HG02852 (cell line): ENCODE data around the gene NFIA.
"Not testable (repeated sequence)": the region's sequence is repeated elsewhere in the genome, so short reads cannot be mapped to it uniquely, and the experiment has no call there.

Experiments
- ATAC-seq: cut with Tn5 transposase; IDR thresholded peaks from one replicate; pipeline ENCODE4 v1.9.1; 2021; ENCODE audit warnings: mild to moderate bottlenecking, moderate library complexity; ENCODE audit not compliant: unreplicated experiment

The NFIA gene

GRCh38 chr1:61124696-61125095, 42.3 kb downstream of the NFIA start:
- ATAC-seq: no peak

GRCh38 chr1:61125263-61125662, 42.9 kb downstream of the NFIA start:
- ATAC-seq: no peak

DNA sequence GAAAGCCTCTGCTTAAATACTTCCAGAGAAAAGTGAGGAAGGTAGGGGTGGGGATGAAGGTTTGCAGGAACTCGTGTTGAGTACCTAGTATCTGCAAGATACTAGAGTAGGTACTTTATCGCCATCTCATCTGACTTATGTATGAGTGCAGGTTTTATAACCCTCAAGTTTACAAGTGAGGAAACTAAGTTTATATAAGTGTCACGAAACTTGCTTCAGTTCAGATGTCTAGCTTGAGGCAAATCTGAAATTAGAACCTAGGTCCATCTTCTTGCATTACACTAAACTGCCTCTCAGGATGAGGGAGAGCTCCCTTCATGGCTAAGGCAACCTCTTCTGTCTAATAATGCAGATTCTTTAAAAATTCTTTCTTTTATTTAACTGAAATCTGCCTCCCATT, 43.5 kb downstream of the NFIA start:
- no peak for ATAC-seq

GRCh38 chr1:61126843-61127242, 44.5 kb downstream of the NFIA start:
- ATAC-seq: not testable (repeated sequence)

DNA sequence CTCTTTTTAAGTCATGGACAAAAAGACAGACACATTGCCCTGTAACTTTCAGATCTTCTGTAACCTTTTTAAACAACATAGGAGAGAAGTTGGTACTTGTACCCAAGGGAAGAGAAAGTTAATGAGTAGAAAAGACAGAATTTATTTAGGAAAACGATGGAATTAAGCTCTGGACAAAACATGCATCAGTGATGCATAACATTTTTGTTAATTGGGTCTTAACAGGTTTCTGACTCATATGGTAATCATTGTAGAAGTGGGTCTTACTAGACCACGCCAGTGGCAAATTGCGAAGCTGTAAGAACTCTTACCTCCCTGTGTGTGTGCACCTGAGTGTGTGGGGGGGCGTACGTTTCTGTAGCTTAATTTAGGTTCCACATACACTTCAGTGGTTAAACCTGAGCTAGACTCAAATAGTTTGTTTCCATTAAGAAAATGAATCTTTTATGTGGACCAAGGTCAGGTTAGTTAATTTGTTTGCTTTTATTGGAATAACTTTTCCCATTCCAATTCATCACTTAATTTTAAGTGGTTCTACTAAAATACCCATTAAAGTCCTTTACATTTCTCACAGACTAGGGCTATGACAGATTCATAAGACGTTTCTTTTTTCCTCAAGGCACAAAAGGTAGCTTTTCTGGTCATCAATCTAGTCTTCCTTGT, 48.1 kb downstream of the NFIA start:
- ATAC-seq: no peak

DNA sequence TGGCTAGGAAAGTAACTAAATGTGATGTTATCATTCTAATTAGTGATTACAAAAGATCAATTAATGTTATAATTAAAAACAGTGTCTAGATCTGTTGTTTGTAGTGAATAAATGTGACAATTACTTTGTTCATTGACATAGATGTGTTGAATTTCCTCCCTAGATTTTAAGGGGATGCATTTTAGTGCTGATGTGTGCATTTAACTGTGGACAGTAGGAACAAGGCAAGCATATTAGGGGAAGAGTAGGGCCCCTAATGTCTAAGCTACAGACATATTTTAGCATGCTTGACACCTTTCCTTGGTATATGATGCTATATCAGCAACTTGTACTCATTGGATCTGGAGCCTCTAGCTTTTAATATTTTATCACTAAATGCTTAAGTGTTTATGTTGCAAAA, 48.9 kb downstream of the NFIA start:
- ATAC-seq: no peak

- no peak for ATAC-seq
Observed at GRCh38 chr1:61131716-61132115, 49.4 kb downstream of the NFIA start.

DNA sequence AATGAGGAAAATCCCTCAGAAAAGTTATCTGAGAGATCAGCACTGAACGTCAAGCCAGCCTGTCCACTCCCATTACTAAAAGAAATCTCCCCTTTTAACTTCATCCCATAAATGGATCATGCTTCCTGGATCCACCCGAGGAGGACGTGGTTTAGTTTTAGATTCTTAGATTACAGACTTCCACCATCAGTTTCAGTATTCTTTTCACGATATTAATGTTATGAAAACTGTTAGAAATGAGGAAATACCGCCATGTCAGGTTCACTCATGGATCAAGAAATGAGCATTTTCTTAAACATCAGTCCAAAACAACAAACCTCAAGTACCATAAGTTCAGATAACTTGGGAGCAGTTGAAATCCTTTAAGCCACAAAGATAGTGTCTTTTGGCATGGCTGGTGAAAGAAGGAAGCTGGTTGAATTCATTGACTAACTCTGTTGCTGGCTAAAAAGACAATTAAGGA, 49.8 kb downstream of the NFIA start:
- no peak for ATAC-seq

GRCh38 chr1:61132645-61133334, 50.4 kb downstream of the NFIA start:
- no peak for ATAC-seq

GRCh38 chr1:61133335-61134019, 51.1 kb downstream of the NFIA start:
- ATAC-seq: no peak

GRCh38 chr1:61135291-61135690, 52.9 kb downstream of the NFIA start:
- no peak for ATAC-seq

- ATAC-seq: no peak
Observed at GRCh38 chr1:61138305-61138704, 55.9 kb downstream of the NFIA start.

DNA sequence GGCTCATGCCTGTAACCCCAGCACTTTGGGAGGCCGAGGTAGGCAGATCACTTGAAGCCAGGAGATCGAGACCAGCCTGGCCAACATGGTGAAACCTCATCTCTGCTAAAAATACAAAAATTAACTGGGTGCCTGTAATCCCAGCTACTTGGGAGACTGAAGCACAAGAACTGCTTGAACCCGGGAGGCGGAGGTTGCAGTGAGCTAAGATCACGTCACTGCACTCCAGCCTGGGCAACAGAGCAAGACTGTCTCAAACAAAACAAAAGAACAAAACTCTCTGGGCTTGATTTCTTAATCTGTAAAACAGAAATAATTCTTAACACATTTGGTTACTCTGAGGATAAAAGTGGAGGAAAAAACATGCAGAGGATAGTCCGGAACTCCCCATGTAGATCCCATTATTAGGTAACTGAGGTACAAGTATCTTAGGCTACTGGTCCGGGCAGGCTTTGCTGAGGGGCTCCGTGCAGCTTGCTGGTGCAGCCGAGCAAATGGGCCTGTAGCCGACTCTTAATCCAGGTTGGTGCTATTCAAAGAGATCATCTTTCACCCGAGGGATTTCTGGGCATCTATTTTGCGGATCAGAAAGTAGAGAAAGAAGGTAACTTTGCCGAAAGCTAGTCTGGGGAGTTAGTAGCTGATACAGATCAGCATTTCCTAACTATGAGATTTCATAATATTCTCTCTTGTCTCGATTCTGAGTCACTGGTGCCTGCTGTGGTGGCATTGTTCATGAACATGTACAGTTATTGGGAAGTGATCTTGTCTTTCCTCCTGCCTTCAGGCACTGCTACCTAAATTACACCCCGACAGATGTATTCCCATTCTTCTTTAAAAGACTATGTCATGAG, 56.8 kb downstream of the NFIA start:
- no peak for ATAC-seq

DNA sequence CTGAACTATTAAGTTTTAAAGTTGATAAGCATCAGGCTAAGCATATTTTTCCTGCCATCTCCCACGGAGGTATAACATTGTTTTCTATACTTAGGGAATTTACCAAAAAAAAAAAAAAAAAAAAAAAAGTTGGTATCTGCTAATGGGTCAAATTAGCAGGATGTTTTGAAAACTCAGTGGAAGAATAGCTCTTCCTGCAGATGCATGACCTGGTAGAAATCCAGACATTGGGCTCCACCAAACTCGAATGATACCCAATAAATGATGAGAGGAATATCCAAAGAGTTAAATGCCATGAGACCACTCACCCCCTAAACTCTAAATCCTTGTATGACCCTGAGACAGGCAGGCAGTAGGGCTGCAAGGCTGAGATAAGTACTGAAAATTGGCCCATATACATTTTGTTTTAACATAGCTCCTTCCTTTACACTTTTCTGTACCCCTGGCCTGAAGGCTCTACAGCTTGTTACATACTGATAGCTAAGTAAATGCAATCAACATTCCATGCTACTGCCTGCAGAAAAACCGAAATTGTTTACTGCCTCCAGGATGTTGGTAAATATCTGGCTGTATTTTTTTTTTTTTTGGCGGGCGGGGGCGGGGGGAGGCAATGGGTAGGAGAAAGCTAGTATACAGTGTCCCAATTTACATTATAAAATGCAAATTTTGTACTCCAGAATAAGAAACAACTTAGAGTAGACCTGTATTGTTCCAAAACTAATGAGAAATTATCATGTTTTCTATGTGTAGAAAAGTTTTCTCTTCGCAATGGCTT, 57.6 kb downstream of the NFIA start:
- ATAC-seq: no peak

DNA sequence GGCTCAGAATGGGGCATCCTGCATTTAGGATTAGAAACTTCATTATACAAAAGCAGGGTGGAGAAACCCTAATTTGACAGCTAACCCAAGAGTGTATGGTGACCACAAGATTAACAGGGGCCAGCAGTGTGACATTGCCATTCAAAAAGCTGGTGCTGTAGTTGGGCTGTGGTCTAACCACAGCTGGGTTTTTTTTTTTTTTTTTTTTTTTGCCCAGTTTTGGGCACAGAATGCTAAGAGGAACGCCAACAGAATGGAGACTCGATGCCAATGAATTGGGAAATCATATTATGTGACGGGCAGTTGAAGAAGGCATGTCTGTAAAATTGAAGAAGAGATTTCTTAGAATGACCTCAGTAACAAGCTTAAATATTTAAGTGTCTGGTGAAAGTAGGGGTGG, 58.4 kb downstream of the NFIA start:
- no peak for ATAC-seq

GRCh38 chr1:61141288-61142042, 59.1 kb downstream of the NFIA start:
- ATAC-seq: no peak

GRCh38 chr1:61142043-61142440, 59.7 kb downstream of the NFIA start:
- no peak for ATAC-seq

- no peak for ATAC-seq
Observed at GRCh38 chr1:61142726-61143500, 60.6 kb downstream of the NFIA start.
